ENCODE measurements around the gene UGT8.

UGT8 gene

DNA sequence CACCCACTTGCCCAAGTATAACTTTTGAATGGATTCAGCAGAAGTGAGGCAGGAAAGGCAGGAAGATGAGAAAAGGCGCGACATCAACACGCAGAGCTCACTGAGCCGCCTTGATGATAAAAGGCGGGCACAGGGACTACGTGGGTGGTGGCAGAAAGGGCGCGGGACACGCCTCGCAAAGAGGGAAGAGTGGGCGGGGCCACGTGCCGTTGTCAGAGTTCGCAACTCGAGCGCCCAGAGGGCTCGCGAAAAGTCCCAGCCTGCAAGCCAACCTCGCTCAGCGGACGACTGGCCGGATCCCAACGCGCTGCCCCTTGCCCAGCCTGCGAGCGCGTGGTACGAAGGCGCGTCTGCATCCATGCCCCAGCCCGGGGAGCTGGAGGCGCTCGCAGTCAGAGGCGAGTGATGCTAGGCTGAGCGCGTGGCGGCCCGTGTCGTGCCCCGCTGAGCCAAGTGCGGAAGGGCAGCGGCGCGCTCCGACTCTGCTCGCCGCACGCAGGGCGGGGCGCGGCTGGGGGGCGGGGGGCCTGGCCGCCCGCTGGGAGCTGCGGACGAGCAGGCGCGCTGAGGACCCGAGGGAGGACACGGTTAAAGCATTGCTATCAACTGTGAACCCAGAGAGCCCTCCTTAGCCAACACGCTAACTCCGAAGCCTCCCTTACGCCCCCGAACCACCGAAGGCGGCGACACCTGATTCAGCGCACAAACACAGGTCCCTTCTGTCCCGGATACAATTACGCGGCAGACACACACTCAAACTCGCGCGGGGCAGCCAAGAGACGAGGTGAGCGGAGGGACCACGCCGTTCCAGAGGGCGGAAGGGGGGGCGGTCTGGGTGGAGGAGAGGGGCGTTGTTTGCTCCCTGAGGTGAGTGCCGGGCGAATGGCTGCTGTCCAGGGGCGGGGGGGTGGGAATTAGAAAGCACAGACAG is at the start of gene UGT8:
Gene UGT8 (plus strand): TSS at position 617 of the 931 bp plus-strand sequence. CDS start 24,074 bp downstream, outside the sequence.
- TF ChIP-seq RARB (CRISPR knock-in tag; IDR thresholded peaks at IDR 0.05) (no peak), POU6F1 (CRISPR knock-in tag; IDR thresholded peaks at IDR 0.05; ENCODE audit: borderline replicate concordance, low read depth) (no peak), BACH2 (CRISPR knock-in tag; IDR thresholded peaks at IDR 0.05; ENCODE audit: borderline replicate concordance) (no peak), TSHZ2 (CRISPR knock-in tag; IDR thresholded peaks at IDR 0.05) (no peak)
- TF ChIP-seq, protein P1, sequence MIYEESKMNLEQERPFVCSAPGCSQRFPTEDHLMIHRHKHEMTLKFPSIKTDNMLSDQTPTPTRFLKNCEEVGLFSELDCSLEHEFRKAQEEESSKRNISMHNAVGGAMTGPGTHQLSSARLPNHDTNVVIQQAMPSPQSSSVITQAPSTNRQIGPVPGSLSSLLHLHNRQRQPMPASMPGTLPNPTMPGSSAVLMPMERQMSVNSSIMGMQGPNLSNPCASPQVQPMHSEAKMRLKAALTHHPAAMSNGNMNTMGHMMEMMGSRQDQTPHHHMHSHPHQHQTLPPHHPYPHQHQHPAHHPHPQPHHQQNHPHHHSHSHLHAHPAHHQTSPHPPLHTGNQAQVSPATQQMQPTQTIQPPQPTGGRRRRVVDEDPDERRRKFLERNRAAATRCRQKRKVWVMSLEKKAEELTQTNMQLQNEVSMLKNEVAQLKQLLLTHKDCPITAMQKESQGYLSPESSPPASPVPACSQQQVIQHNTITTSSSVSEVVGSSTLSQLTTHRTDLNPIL (CRISPR knock-in tag; IDR thresholded peaks at IDR 0.05; ENCODE audit: low read depth) = no peak
- ATAC-seq = peak; percentile 78

- no peak for ATAC-seq
- TF ChIP-seq SNAI2 (CRISPR knock-in tag; IDR thresholded peaks at IDR 0.05) (no peak), RARB (CRISPR knock-in tag; IDR thresholded peaks at IDR 0.05) (no peak), PPARA (CRISPR knock-in tag; IDR thresholded peaks at IDR 0.05; ENCODE audit: borderline replicate concordance) (no peak), POU6F1 (CRISPR knock-in tag; IDR thresholded peaks at IDR 0.05; ENCODE audit: borderline replicate concordance, low read depth) (no peak), OSR1 (CRISPR knock-in tag; IDR thresholded peaks at IDR 0.05) (no peak), ARNTL (CRISPR knock-in tag; IDR thresholded peaks at IDR 0.05; ENCODE audit: borderline replicate concordance, low read depth) (no peak)
- TF ChIP-seq, protein P1 (CRISPR knock-in tag; IDR thresholded peaks at IDR 0.05; ENCODE audit: low read depth) = no peak
These were observed 49.0 kb upstream of the UGT8 start for GRCh38 chr4:114549638-114550037.

DNA sequence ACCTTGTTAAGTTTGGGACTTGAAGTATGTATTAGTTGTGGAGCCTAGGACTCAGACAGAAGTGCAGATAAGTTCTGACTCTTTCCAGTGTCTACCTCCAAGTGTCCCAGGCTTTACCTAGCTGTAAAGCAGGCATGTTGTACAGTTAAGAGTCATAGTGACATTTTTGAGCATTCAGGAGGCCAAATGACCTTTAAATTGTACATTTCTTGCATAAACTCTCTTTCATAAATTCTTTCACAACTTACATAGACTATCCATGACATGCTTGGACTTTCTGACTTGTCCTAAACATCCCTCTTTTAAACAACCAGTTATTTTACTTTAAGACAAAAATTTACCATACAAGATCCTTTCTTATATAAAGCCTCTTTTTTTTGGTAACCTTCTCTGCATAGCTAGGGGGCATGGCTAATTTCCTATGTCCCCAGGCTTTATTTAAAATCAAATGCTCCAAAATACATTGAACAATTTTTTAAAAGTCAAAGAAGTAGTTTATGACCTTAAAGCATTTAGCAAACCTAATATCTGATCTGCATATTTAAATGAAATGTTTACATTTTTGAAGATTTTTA is 40.1 kb upstream of the UGT8 start:
- ATAC-seq = no peak
- TF ChIP-seq PPARA (CRISPR knock-in tag; IDR thresholded peaks at IDR 0.05; ENCODE audit: borderline replicate concordance) (no peak), ZNF70 (CRISPR knock-in tag; IDR thresholded peaks at IDR 0.05) (no peak), ZFP3 (CRISPR knock-in tag; IDR thresholded peaks at IDR 0.05) (no peak)
- TF ChIP-seq, protein P1 (CRISPR knock-in tag; IDR thresholded peaks at IDR 0.05; ENCODE audit: low read depth) = no peak

GRCh38 chr4:114561590-114561989 is 37.0 kb upstream of the UGT8 start:
- TF ChIP-seq ESRRG (CRISPR knock-in tag; IDR thresholded peaks at IDR 0.05) = no peak
- no peak for TF ChIP-seq ZNF70 (CRISPR knock-in tag; IDR thresholded peaks at IDR 0.05)
- TF ChIP-seq, protein P1 (CRISPR knock-in tag; IDR thresholded peaks at IDR 0.05; ENCODE audit: low read depth) = no peak
- no peak for TF ChIP-seq TCF4 (CRISPR knock-in tag; IDR thresholded peaks at IDR 0.05; ENCODE audit: borderline replicate concordance)
- TF ChIP-seq POU6F1 (CRISPR knock-in tag; IDR thresholded peaks at IDR 0.05; ENCODE audit: borderline replicate concordance, low read depth) = no peak
- TF ChIP-seq ZFP3 (CRISPR knock-in tag; IDR thresholded peaks at IDR 0.05) = no peak
- ATAC-seq = no peak

All from SK-N-SH treated with all-trans-retinoic acid at 6 μM for 48 hours (cell line).